ENCODE measurements around the gene ATPAF1. TPM values are rescaled to one million over a fixed set of nuclear protein-coding genes. Genes with fewer than 3 reads are reported as not detected.

The ATPAF1 gene
- total and polyA plus RNA-seq, 9 of the 15 experiments (the other 6 are each of a cell fraction or from before 2014, with no cell fraction given) = 6.3 to 56.2 (median 27.4) TPM

DNA sequence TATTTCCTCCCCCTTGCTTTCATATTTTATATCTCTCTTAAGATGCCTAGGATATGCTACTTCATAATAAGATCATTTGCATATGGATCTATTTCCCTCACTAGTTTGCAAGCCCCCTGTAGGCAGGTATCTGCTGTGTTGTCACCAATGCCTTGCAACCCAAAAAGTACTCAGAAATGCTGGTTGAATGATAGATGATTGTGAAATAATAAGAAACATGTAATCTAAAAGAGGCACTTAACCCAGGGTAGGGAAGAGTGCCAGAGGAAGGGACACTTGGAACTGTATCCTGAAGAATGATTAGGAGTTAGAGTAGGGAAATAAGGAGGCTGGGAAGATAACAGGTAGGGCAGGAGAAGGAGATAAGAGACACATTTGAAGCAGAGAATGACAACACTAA is 12.3 kb downstream of the ATPAF1 start:
- Histone ChIP-seq H3K9me1 (ENCODE audit: control insufficient read depth, insufficient read depth, low read length) (no peaks in the 10 kb centered on the region), H2AFZ (ENCODE audit: low read depth, low read length) (no peak overlapping the region), H3K27me3 (ENCODE audit: control insufficient read depth in 2 of 2, insufficient read depth in 2 of 2, low read length in 2 of 2) (no peaks in the 10 kb centered on the region), H3K4me1 (replicated peaks in 1 of 2; ENCODE audit: control insufficient read depth in 2 of 2, insufficient read depth in 2 of 2, low read length in 2 of 2) (no peaks in the 10 kb centered on the region), H3K79me2 (ENCODE audit: control insufficient read depth, insufficient read depth, low read length) (no peaks in the 10 kb centered on the region), H3K36me3 (ENCODE audit: control insufficient read depth, insufficient read depth, low read length) (peaks cover 28% of the 10 kb centered on the region), H3K9ac (ENCODE audit: insufficient read depth in 1 of 2, low read depth in 2 of 2, low read length in 2 of 2) (no peak overlapping the region), H3K9me3 (replicated peaks; ENCODE audit: control insufficient read depth, insufficient read depth, low read depth, low read length) (no peaks in the 10 kb centered on the region), H3K4me3 (no peak overlapping the region), H3K27ac (ENCODE audit: extremely low read depth, low read depth, low read length) (no peak overlapping the region), H4K20me1 (replicated peaks; ENCODE audit: control insufficient read depth, insufficient read depth, low read length) (no peaks in the 10 kb centered on the region), H3K4me2 (ENCODE audit: insufficient read depth, low read length) (no peak overlapping the region)
- BruUV-seq (replicated peaks) = no TSS peak
- TF ChIP-seq C11orf30 (IDR thresholded peaks at IDR 0.05; ENCODE audit: low read depth) = no peak
- peak; percentile 66 for TF ChIP-seq CEBPB (tag; IDR thresholded peaks at IDR 0.05)
- no peak for TF ChIP-seq MCM3 (IDR thresholded peaks at IDR 0.05)
- TF ChIP-seq ZFP30 (CRISPR knock-in tag; IDR thresholded peaks at IDR 0.05; ENCODE audit: borderline replicate concordance) = no peak
- TF ChIP-seq ZNF398 (CRISPR knock-in tag; IDR thresholded peaks at IDR 0.05) = no peak
- TF ChIP-seq RREB1 (CRISPR knock-in tag; IDR thresholded peaks at IDR 0.05) = no peak
- TF ChIP-seq, protein P1, sequence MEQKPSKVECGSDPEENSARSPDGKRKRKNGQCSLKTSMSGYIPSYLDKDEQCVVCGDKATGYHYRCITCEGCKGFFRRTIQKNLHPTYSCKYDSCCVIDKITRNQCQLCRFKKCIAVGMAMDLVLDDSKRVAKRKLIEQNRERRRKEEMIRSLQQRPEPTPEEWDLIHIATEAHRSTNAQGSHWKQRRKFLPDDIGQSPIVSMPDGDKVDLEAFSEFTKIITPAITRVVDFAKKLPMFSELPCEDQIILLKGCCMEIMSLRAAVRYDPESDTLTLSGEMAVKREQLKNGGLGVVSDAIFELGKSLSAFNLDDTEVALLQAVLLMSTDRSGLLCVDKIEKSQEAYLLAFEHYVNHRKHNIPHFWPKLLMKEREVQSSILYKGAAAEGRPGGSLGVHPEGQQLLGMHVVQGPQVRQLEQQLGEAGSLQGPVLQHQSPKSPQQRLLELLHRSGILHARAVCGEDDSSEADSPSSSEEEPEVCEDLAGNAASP (IDR thresholded peaks at IDR 0.05) = no peak
- no peak for TF ChIP-seq ZC3H4 (CRISPR knock-in tag; IDR thresholded peaks at IDR 0.05; ENCODE audit: borderline replicate concordance)
- no peak for TF ChIP-seq SMC3 (conservative IDR thresholded peaks at IDR 0.05; ENCODE audit: insufficient read depth, low read depth, low read length)
- TF ChIP-seq TARDBP (IDR thresholded peaks at IDR 0.05) = no peak
- no peak for TF ChIP-seq CEBPG (CRISPR knock-in tag; IDR thresholded peaks at IDR 0.05)
- 0 out of 4 replicates have a peak, but pooled peaks of 1 of the 2 experiments have one; percentile 14 for TF ChIP-seq CEBPG (tag; conservative IDR thresholded peaks at IDR 0.05 in 1 of 2, IDR thresholded peaks at IDR 0.05 in 1 of 2)
- ChIA-PET POLR2A (interaction anchor here (1.1 to 1.3 kb wide), 2 partner anchors 10 to 11 kb away, joined by 4 read pairs; no protein-coding TSS in a partner anchor), CTCF (ENCODE audit: low intra/inter-chr PET ratio) (no interaction called here)
- FAIRE-seq = no peak
- in situ Hi-C loops (cut with MboI) = no loop called here
- intact Hi-C loops (cut with micrococcal nuclease) = no loop called here
- no peak for ATAC-seq
- no peak for DNase-seq (ENCODE audit: extremely low read depth in 1 of 4, low spot score in 3 of 4)

Data from K562 (cell line).